Skeletal muscle satellite cell (primary cell): ENCODE results near the gene PABPN1.

ENCODE experiments used
- H3K27me3 ChIP-seq: 2 replicates; pipeline ENCODE4 v1.7.0; 2013; ENCODE audit warnings: low read length; ENCODE audit not compliant: control insufficient read depth, insufficient read depth
- H3K36me3 ChIP-seq: 2 replicates; pipeline ENCODE4 v1.7.0; 2013; ENCODE audit warnings: mild to moderate bottlenecking, control low read depth, low read length; ENCODE audit not compliant: insufficient read depth
- H3K4me1 ChIP-seq: 2 replicates; pipeline ENCODE4 v1.7.0; 2013; ENCODE audit warnings: low read length; ENCODE audit not compliant: control insufficient read depth, insufficient read depth
- H3K4me2 ChIP-seq: 2 replicates; pipeline ENCODE4 v1.7.0; 2013; ENCODE audit warnings: mild to moderate bottlenecking, low read length
- H3K4me3 ChIP-seq: 2 replicates; pipeline ENCODE4 v1.7.0; 2013; ENCODE audit warnings: low read length
- H3K9ac ChIP-seq: 2 replicates; pipeline ENCODE4 v1.7.0; 2013; ENCODE audit warnings: mild to moderate bottlenecking, low read depth, low read length, moderate library complexity
- H3K9me3 ChIP-seq: replicated peaks from 2 replicates; pipeline ENCODE4 v1.7.0; 2013; ENCODE audit warnings: mild to moderate bottlenecking, control low read depth, low read length

PABPN1 gene

GRCh38 chr14:23355871-23356435, 34.7 kb downstream of the PABPN1 start:
- H3K9ac ChIP-seq: no peak overlapping the region

GRCh38 chr14:23356662-23357061, 35.4 kb downstream of the PABPN1 start:
- H3K4me3 ChIP-seq: no peak overlapping the region
- H3K4me1 ChIP-seq: peaks cover 6% of the 10 kb centered on the region
- H3K27me3 ChIP-seq: peaks cover 44% of the 10 kb centered on the region

More at GRCh38 chr14:23355871-23356435, 34.7 kb downstream of the PABPN1 start:
- Histone ChIP-seq H3K4me1 (peaks cover 7% of the 10 kb centered on the region), H3K9me3 (no peaks in the 10 kb centered on the region), H3K4me3 (no peak overlapping the region), H3K4me2 (no peak overlapping the region), H3K27me3 (peaks cover 43% of the 10 kb centered on the region), H3K36me3 (no peaks in the 10 kb centered on the region)

GRCh38 chr14:23357261-23357660, 36.0 kb downstream of the PABPN1 start:
- Histone ChIP-seq H3K9ac (no peak overlapping the region), H3K27me3 (peaks cover 50% of the 10 kb centered on the region), H3K4me2 (no peak overlapping the region), H3K4me3 (no peak overlapping the region), H3K9me3 (no peaks in the 10 kb centered on the region), H3K36me3 (no peaks in the 10 kb centered on the region), H3K4me1 (peaks cover under 1% of the 10 kb centered on the region)

More at GRCh38 chr14:23356662-23357061, 35.4 kb downstream of the PABPN1 start:
- no peaks in the 10 kb centered on the region for H3K9me3 ChIP-seq
- H3K36me3 ChIP-seq: no peaks in the 10 kb centered on the region
- H3K9ac ChIP-seq: no peak overlapping the region
- H3K4me2 ChIP-seq: no peak overlapping the region

GRCh38 chr14:23358042-23358441, 36.8 kb downstream of the PABPN1 start:
- no peak overlapping the region for H3K9ac ChIP-seq
- H3K4me2 ChIP-seq: no peak overlapping the region
- H3K4me1 ChIP-seq: no peaks in the 10 kb centered on the region
- H3K36me3 ChIP-seq: no peaks in the 10 kb centered on the region
- H3K27me3 ChIP-seq: peaks cover 49% of the 10 kb centered on the region
- H3K4me3 ChIP-seq: no peak overlapping the region
- H3K9me3 ChIP-seq: no peaks in the 10 kb centered on the region

GRCh38 chr14:23358553-23359166, 37.4 kb downstream of the PABPN1 start:
- Histone ChIP-seq H3K9ac (no peak overlapping the region), H3K4me3 (no peak overlapping the region), H3K4me1 (no peaks in the 10 kb centered on the region), H3K9me3 (no peaks in the 10 kb centered on the region), H3K27me3 (peaks cover 47% of the 10 kb centered on the region), H3K4me2 (no peak overlapping the region), H3K36me3 (no peaks in the 10 kb centered on the region)

GRCh38 chr14:23359167-23359626, 37.9 kb downstream of the PABPN1 start:
- peaks cover 47% of the 10 kb centered on the region for H3K27me3 ChIP-seq
- no peaks in the 10 kb centered on the region for H3K4me1 ChIP-seq
- H3K9me3 ChIP-seq: no peaks in the 10 kb centered on the region
- H3K4me2 ChIP-seq: no peak overlapping the region
- no peak overlapping the region for H3K9ac ChIP-seq
- no peak overlapping the region for H3K4me3 ChIP-seq
- H3K36me3 ChIP-seq: no peaks in the 10 kb centered on the region

GRCh38 chr14:23359722-23360447, 38.6 kb downstream of the PABPN1 start:
- no peak overlapping the region for H3K4me3 ChIP-seq
- no peaks in the 10 kb centered on the region for H3K9me3 ChIP-seq
- peaks cover 47% of the 10 kb centered on the region for H3K27me3 ChIP-seq
- H3K4me1 ChIP-seq: no peaks in the 10 kb centered on the region
- no peak overlapping the region for H3K9ac ChIP-seq
- H3K4me2 ChIP-seq: no peak overlapping the region
- H3K36me3 ChIP-seq: no peaks in the 10 kb centered on the region

- peaks cover 46% of the 10 kb centered on the region for H3K27me3 ChIP-seq
- H3K9ac ChIP-seq: no peak overlapping the region
- H3K9me3 ChIP-seq: no peaks in the 10 kb centered on the region
- H3K4me2 ChIP-seq: no peak overlapping the region
- H3K4me3 ChIP-seq: no peak overlapping the region
- no peaks in the 10 kb centered on the region for H3K4me1 ChIP-seq
- no peaks in the 10 kb centered on the region for H3K36me3 ChIP-seq
Observed at GRCh38 chr14:23360496-23360895, 39.2 kb downstream of the PABPN1 start.

- H3K27me3 ChIP-seq: peaks cover 43% of the 10 kb centered on the region
- no peak overlapping the region for H3K4me3 ChIP-seq
- H3K4me1 ChIP-seq: no peaks in the 10 kb centered on the region
- no peaks in the 10 kb centered on the region for H3K36me3 ChIP-seq
- H3K9me3 ChIP-seq: no peaks in the 10 kb centered on the region
- H3K4me2 ChIP-seq: no peak overlapping the region
- no peak overlapping the region for H3K9ac ChIP-seq
Observed at GRCh38 chr14:23361320-23361719, 40.1 kb downstream of the PABPN1 start.

- Histone ChIP-seq H3K4me1 (no peaks in the 10 kb centered on the region), H3K9ac (no peak overlapping the region), H3K9me3 (no peaks in the 10 kb centered on the region)
Observed at GRCh38 chr14:23361763-23362162, 40.5 kb downstream of the PABPN1 start.

GRCh38 chr14:23362200-23362599, 40.9 kb downstream of the PABPN1 start:
- Histone ChIP-seq H3K36me3 (no peaks in the 10 kb centered on the region), H3K9ac (no peak overlapping the region), H3K27me3 (peaks cover 48% of the 10 kb centered on the region), H3K4me3 (no peak overlapping the region), H3K4me2 (no peak overlapping the region), H3K9me3 (no peaks in the 10 kb centered on the region), H3K4me1 (no peaks in the 10 kb centered on the region)

More at GRCh38 chr14:23361763-23362162, 40.5 kb downstream of the PABPN1 start:
- H3K4me3 ChIP-seq: no peak overlapping the region
- no peaks in the 10 kb centered on the region for H3K36me3 ChIP-seq
- H3K27me3 ChIP-seq: peaks cover 44% of the 10 kb centered on the region
- H3K4me2 ChIP-seq: no peak overlapping the region
